ENCODE measurements around the gene WDR70.

DNA sequence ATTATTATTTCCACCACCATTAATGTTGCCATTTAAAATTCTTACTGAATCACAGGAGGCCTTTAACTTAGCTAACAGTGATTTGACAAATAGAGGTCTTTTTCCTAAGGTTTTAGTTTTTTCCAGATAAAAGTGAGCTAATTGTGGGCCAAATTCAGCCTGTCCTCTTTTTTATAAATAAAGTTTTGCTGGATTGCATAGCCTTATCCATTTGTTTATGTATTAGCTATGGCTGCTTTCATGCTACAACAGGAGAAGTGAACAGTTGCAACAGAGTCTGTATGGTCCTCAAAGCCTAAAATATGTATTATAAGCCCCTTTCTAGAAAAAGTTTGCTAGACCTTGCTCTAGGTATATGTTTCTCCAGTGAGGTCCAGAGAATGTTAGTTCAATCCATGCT lies 288.3 kb downstream of the WDR70 start:
- TF ChIP-seq CTCF (IDR thresholded peaks at IDR 0.05) (no peak), POLR2A (IDR thresholded peaks at IDR 0.05) (no peak)

All from uterus (tissue), 2 donors.